IPS DF 4.7 (cell line): ENCODE measurements around the gene LIN7A.

Experiments used
- DNase-seq: peaks from one replicate; pipeline ENCODE4 v3.0.0-alpha.2; 2013; ENCODE audit warnings: low spot score; ENCODE audit errors: extremely low read depth

The LIN7A gene

DNA sequence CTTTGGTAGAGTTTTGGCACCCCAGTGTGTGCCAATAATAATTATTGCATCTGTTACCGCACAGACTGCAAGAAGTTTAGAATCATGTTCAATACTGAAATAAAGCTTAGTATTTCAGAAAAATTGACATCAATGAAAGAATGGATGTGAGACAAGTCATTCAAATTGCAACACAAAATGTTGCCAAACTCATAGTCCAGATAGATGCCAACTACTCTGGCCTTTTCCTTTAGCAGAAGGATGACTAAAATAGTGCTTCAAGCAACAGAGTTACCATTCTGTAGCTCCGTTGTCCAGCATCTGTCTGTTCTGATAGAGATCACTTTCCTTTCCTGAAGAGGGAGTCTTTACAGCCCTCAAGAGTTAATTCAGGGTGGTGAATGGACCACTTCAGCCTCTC, 77.5 kb downstream of the LIN7A start:
- DNase-seq: no peak

DNA sequence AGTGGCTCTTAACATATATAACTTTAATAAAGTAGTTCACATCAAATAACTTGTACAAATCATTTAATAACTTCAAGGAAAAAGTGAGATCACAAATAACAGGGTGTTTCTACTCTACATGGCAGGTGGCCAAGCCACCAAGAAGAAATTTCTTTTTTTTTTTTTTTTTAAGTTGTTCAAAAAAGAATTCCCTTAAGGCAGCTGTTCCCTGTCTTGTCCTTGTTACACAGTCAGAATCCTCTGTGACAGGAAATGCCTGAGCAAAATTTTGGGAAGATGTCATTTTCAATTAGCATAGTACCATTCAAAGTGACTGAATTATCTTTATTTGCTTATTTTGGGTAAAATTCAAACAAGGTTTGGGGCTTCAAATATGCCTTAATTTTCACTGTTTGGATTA, 79.4 kb downstream of the LIN7A start:
- DNase-seq: no peak

DNA sequence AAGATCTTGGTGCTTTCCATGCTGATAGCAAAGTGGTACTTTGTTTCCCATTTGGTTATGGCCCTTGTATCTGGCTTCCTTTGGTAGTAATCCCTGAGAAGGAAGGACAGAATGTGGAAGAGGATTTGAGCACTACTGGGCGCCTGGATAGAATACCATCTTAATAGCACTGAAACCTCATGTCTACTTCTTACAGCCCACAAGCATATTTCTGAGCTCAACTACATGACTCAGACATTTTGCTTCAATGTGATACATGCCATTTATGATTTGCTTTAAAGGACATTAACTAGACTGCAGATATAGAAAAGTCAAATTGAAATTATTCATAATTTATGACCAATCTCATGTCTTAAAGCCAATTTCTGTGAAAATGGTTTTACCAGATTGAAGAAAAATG, 80.4 kb downstream of the LIN7A start:
- no peak for DNase-seq

DNA sequence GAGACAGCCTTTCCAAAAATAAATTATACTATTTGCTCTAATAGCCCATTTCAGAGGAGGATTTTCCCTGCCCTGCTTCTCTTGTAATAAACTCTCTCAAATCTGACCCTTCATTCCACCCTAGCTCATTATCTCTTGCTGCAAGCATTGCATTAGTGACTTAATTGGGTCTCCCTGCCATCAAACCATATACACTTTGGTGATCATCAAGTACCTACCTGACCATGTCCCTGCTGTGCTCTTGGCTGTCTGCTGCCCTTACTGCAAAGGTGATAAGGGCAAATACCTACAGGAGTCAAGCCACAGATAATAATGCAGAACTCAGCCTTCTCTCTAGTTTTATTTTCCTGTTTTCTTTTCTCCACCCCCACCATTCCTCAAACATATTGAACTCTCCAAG, 88.4 kb downstream of the LIN7A start:
- no peak for DNase-seq

DNA sequence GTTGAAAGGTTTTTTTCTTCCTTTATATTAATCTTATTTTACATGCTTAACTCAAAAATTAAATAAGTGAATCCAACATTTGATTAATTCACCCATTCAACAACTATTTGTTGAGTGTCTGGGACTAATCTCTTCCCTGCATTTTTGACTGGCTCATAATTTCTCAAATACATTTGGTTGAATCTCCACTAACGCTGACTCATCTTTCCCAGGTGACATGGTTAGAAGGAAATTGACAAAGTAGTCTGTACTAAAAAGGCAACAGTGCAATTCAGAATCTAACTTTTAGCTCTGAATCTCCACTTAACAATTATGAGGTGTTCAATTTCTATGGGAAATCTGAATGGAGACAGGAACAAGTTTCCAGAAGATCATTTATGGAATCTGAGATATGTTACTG, 88.9 kb downstream of the LIN7A start:
- DNase-seq: no peak

DNA sequence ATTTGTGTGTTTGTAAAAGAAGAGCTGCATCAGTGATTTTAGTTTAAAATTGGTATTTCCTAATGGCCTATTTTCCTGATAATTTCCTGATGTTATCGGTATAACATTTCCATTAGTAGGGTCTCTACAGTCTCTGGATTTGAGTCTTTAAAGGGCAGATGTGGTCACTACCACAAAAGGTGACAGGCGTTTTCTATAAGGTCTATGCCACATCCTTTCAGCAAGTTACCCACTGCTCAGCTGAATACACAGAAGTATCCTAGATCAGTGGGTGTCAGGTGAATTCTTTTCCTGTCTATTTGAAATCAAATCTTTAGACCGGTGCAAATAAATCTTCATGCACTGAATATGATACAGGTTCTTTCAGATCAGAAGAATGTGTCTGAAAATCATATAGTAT, 90.2 kb downstream of the LIN7A start:
- DNase-seq: no peak

DNA sequence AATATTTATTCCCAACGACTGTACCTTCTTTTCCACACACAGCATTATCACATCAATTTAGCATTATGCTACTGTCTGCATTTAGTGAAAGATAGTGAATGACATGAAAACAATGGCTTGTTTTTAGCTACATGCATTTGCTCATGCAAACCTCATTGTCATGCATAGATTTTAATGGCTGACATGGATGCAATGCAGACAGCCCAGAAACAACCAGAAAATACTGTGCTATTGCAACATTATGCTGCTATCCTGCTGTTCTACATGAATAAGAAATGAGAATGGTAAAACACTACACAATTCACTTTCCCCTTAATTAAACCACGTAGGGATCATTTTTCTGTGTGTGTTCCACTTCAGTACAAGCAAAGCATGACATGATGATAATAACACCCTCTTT, 90.8 kb downstream of the LIN7A start:
- no peak for DNase-seq

DNA sequence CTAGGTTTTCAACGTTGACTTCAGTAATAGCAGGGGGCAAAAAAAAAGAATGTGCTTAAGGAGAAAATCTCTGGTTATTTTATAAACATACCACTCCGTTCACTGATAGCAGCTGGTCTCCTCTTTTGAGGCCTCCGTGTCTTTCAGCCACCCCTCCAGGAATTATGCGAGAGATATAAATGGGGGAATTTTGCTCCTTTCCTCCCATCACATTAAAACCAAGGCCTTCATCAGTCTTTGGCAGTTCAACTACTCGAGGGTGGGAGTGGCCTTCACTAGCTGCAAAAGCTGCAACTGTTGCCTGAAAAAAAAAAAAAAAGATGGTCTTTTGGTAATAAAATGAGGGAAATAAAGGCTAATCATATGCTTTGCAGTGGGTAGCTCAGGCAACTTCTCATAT, 92.1 kb downstream of the LIN7A start:
- DNase-seq: no peak

DNA sequence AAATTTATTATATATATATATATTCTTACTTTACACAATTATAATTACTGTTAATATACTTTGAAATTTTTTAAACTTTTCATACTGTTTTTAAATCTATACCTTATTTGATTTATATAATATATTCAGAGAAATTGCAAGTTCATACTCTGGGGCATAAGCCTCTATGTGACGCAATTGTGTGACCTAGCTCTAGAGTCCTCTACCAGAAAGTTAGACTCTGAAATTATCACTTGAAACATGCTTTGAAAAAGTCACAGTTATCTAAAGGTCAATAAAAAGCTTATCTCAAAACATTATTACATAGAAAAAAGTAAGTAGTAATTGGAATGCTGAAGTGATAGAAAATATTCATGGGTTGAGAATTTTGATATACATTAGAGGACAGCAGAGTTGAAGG, 93.8 kb downstream of the LIN7A start:
- DNase-seq: no peak

DNA sequence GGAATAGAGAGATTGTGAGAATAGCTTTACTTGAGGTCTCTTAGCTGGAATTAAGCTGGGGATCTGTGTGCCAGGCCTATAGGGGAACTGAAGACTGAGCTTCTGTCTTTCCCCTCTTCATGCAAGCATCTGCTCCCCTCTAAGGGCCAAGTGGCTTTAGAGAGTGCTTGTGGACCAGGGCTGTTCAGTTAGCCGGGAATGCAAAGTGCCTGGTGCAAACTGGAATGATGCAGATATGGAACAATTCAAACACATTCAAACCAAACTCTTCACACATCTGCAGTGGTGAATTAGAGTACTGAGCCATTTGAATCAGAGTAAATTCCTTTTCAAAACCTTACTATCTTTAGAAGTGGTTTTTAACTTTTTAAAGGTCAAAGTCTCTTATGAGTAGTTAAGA, 99.0 kb downstream of the LIN7A start:
- no peak for DNase-seq

DNA sequence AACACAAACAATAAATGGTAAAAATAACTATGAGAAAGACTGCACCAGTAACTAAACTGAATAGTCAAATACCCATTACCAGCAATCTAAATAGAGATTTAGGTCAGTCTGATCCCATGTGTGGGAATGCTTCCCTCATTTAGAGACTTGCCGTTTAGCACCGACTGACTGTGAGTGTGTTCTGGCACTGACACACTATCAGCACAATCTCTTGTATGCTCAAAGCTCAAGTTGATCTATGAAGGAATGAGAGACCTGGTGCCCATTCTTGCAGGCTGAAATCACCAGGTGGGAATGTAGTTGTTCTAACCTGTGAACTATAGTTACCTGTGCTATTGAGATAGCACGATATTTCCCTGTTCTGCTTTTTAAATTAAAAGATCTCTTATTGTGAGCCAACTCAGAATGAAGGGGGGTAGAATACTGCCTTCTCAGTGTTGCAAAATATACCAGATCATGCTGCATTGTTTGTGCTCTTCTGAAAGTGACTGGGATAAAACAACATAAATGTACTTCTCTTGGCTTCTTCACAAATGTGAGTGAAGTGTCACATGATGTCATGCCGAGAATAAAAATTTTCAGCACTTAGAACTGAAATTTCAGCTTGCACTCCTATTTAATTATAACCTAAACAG, 99.6 kb downstream of the LIN7A start:
- DNase-seq: no peak

DNA sequence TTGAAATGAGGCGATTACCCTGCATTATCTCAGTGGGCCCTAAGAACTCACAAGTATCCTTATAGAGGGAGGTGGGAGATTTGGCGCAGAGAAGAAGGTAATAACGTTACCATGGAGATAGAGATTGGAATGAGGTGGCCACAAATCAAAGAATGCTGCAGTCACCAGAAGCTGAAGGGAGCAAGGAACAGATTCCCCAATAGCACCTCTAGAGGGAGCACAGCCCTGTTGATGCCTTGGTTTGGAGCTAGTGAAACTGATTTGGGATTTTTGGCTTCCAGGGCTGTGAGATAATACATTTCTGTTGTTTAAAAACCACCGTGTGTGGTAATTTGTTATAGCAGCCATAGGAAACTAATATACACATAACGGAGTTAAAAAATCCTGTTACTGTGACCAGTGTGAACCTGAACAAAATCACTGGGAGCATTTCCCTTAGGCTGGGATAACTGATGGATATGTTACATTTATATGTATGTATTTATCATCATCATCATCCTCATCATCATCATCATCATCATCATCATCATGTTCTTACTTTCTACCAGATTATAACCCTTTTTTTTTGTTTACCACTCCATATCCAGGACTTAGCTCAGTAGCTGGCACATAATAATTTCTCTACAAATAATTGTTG, 100.3 kb downstream of the LIN7A start:
- DNase-seq: peak; percentile 69

DNA sequence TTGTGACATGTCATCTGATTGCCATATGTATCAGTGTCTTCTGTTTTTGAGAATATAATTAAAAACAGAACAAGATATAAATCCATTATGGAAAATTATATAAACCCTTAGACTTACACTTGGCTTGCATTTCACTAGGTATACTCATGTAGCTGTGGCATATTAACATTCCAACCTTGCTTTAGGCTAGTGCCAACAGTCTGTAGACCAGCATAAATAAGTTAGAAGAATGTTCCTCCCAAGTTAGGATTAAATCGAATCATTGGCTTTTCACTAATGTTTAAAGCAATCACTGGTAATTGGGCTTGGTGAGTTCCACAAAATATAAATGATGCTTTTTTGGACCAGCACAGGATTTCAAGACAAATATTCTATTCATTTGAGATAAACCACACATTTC, 103.0 kb downstream of the LIN7A start:
- no peak for DNase-seq

DNA sequence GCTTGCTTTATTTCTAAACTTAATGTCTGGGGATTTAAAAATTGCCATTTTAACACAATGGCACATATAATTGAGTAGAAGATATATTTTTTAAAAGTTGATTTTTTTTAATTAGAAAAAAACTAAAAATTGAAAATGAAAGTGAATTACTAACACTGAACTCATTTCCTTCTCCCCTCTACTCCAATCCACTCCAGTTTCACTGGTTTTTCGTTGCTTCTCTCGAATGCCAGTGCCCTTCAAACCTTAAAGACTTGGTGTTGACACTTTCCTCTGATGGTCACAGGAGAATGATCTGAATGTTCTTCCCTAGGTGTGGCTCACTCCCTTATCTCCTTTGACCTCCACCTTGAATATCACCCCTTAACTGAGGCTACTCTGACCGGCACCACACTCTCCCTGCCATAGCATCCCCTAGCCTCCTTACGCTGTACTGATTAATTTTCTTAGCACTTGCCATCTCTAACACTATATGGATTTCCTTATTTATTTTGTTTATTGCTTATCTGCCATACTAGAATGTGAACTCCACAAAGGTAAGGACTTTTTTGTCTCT, 107.1 kb downstream of the LIN7A start:
- no peak for DNase-seq

DNA sequence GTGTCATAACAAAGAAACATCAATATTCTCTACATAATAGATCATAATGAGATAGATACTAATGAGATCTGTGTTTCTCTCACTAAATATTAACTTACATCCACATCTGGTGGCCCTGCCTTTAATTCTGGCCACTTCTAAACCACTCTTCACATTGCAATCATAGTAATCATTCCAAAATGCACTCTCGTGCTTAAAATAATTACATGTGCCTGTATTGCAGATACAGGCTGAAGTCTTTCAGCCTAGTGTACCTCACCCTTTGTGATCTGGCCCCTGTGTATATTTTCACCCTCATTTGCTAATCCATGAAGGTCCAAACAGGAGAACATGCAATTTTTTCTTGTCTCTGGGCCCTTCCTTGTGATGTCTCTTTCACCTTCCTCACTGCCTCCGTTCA, 108.0 kb downstream of the LIN7A start:
- no peak for DNase-seq

DNA sequence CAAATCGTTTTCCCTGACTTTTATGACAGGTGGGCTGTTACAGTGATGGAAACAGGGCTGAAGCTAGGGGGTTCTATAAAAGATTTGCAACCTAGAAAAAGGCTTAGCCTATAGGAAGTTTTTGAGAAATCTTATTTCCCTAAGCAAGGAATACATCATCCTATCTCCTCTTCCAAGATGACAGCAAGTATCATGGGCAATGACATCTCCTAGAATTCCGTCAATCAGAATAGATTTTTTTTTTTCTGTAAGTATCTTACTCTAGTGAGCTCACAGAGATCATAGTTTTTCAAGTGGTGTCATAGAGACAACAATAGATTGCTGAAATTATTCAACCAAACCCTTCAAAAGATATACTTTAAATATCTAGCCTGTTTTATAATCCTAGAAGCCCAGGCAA, 112.2 kb downstream of the LIN7A start:
- no peak for DNase-seq

DNA sequence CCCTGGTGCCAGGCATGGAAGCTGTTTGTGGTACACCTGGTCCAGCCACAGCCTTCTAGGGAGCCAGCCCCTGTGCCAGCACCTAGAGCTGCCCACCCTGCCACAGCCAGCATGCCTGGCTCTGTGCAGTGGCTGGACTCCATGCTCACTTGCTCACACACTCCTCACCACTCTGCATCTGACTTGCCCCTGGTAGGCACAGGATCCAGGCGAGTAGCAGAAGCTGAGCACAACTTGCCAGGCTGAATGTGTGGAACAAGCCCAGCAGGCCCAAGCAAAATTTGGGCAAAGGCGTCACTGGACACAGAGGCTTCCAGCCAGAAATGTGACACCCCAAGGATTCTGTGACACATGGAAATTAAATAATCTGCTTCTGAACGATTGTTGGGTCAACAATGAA, 114.3 kb downstream of the LIN7A start:
- DNase-seq: no peak

DNA sequence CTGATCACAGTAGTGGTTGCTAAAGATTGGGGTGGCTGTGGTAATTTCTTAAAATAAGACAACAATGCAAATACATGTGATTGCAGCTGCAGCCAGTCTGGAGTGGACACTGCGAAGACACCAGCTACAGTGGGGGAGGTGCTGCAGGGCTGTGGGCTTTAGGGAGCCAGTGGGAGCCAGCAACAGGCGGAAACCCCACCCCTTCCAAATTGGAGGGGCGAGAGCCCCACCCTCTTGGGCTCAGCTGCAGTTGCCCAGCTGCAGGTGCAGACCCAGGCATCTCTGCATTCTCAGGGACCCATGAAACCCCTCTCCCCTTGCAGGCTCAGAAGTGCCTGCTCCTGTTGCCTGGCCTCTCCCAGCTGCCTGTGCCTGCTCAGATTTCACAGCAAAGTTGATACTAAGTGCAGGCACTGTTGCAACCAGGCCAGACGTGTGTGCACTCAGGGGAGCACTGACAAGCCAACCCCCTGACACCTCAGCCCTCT, 116.2 kb downstream of the LIN7A start:
- no peak for DNase-seq

DNA sequence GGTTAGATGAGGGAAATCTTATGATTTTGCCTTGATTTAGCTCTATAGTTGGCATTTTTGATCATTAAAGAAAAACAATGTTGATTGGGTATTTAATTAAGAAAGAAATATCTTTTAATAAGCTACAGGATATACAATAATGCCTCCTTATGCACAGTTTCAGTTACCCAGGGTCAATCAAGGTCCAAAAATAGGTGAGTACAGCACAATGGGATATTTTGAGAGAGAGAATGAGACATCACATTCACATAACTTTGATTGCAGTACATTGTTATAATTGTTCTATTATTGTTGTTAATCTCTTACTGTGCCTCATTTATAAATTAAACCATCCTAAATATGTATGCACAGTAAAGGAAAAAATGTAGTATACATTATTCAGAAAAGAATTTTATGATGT, 118.9 kb downstream of the LIN7A start:
- DNase-seq: no peak

DNA sequence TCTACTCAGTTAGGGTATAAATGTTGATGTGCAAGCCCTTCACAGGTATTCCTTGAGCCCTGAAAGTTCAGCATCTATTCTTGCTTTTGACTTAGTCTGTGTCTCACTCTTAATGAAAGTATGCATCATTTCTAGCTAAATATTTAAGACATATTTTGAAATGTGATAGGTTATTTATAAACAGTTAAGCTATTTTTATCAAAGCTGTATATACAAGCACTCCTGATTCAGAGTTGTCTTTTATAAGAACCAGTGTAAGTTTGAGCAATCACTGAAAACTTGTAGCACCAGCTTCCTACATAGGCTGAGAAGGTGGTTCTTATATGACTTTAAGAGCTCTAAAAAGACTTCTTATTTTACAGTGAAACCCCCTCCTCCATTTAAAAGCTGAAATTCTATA, 122.4 kb downstream of the LIN7A start:
- DNase-seq: no peak

DNA sequence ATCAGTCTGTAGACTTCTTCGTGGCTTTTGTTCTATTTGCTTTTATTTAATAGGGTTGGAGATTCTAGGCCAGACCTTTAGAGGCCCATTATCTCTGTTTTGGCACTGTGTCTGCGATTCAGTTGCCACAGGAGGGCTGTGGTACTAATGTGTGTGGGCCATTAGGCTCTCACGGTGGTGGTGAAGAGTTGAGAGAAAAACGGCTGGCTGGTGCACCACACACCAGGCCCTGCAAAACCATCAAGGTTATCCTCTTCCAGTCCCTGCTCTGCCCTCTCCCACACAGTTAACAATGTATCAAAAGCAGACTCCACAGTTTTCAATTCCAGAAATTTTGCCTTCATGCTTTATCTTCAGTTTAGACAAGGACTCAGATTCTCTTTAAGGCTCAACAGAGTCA, 123.3 kb downstream of the LIN7A start:
- no peak for DNase-seq

DNA sequence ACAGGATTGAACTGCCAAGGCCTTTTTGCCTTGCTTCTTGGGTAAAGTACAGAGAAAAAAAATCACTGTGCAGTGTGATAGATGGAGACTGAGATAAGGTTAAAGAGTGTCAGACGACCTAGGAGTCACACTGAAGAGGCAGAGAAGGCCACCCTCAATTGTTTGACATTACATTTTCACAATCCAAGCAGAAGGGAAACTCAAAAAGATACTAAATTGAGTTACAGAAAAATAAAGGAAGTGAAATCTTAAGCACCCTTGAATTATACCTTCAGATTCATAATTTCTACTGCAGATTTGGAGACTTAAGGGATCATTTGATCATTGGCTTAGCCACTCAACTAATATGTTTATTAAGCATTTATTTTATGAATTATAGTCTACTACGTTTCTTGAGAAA, 123.9 kb downstream of the LIN7A start:
- no peak for DNase-seq
